ENCODE results near the gene PDE6B.

GRCh38 chr4:685679-686412 lies 60.5 kb downstream of the PDE6B start:
- TF ChIP-seq CTCF (conservative IDR thresholded peaks at IDR 0.05; ENCODE audit: low read depth in 2 of 2) (no peak), EZH2 (IDR thresholded peaks at IDR 0.05; ENCODE audit: low read depth, unreplicated experiment) (no peak), REST (IDR thresholded peaks at IDR 0.05; ENCODE audit: unreplicated experiment) (no peak), POLR2AphosphoS5 (IDR thresholded peaks at IDR 0.05; ENCODE audit: low read depth) (no peak), CREB1 (CRISPR knock-in tag; IDR thresholded peaks at IDR 0.05; ENCODE audit: low read depth) (no peak), EZH2phosphoT487 (IDR thresholded peaks at IDR 0.05; ENCODE audit: unreplicated experiment) (no peak), JUNB (IDR thresholded peaks at IDR 0.05; ENCODE audit: unreplicated experiment) (no peak), STAT1 (IDR thresholded peaks at IDR 0.05; ENCODE audit: unreplicated experiment) (no peak), ZNF114 (CRISPR knock-in tag; IDR thresholded peaks at IDR 0.05) (no peak)

Measured in GM23338 (cell line).